Activated gamma-delta T cell (primary cell): ENCODE results near the gene LRRC49.
"Not testable (repeated sequence)": the region's sequence is repeated elsewhere in the genome, so short reads cannot be mapped to it uniquely, and the experiment has no call there.

Experiments
- DNase-seq: peaks from one replicate; lab custom pipeline; 2025; lab: John Stamatoyannopoulos, UW

The LRRC49 gene

GRCh38 chr15:70922119-70922518 lies 29.5 kb downstream of the LRRC49 start:
- no peak for DNase-seq

- no peak for DNase-seq
Observed at GRCh38 chr15:70923311-70924080, 30.9 kb downstream of the LRRC49 start.

- DNase-seq, result not testable (repeated sequence)
Observed at GRCh38 chr15:70926914-70927313, 34.3 kb downstream of the LRRC49 start.

- DNase-seq, result no peak
Observed at GRCh38 chr15:70931821-70932220, 39.2 kb downstream of the LRRC49 start.

- DNase-seq, result no peak
Observed at GRCh38 chr15:70932397-70932796, 39.8 kb downstream of the LRRC49 start.

GRCh38 chr15:70933411-70933810 lies 40.8 kb downstream of the LRRC49 start:
- no peak for DNase-seq

- DNase-seq, result no peak
Observed at GRCh38 chr15:70935631-70936030, 43.0 kb downstream of the LRRC49 start.

GRCh38 chr15:70936326-70936725 lies 43.7 kb downstream of the LRRC49 start:
- no peak for DNase-seq

- DNase-seq, result not testable (repeated sequence)
Observed at GRCh38 chr15:70943285-70943684, 50.7 kb downstream of the LRRC49 start.

- no peak for DNase-seq
Observed at GRCh38 chr15:70947351-70948335, 55.0 kb downstream of the LRRC49 start.

GRCh38 chr15:70950953-70951352 lies 58.3 kb downstream of the LRRC49 start:
- DNase-seq, result no peak

- no peak for DNase-seq
Observed at GRCh38 chr15:70954171-70954570, 61.5 kb downstream of the LRRC49 start.

- DNase-seq, result no peak
Observed at GRCh38 chr15:70954733-70955132, 62.1 kb downstream of the LRRC49 start.

GRCh38 chr15:70955151-70955550 lies 62.5 kb downstream of the LRRC49 start:
- DNase-seq, result no peak

- no peak for DNase-seq
Observed at GRCh38 chr15:70956201-70956995, 63.8 kb downstream of the LRRC49 start.

GRCh38 chr15:70962084-70962483 lies 69.5 kb downstream of the LRRC49 start:
- DNase-seq, result no peak

- DNase-seq, result no peak
Observed at GRCh38 chr15:70963199-70963598, 70.6 kb downstream of the LRRC49 start.

GRCh38 chr15:70964058-70964457 lies 71.4 kb downstream of the LRRC49 start:
- DNase-seq, result no peak

GRCh38 chr15:70964686-70965085 lies 72.1 kb downstream of the LRRC49 start:
- no peak for DNase-seq

GRCh38 chr15:70967646-70968045 lies 75.0 kb downstream of the LRRC49 start:
- no peak for DNase-seq

GRCh38 chr15:70974004-70974832 lies 81.6 kb downstream of the LRRC49 start:
- DNase-seq, result no peak
